Measurements from ENCODE around the gene PELI1.

DNA sequence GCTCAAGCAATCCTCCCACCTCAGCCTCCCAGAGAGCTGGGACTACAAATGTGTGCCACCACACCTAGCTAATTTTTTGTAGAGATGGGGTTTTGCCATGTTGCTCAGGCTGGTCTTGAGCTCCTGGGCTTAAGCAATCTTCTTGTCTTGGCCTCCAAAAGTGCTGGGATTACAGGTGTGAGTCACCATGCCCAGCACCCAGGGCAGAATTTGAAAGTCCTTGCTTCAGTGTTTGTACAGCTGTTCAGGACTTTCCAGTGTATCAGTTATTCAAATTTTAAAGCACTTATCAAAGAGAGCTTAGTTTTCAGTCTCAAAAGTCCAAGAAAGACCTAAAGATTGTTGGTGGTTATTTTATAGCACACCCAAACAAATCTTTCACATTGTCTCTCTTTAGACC lies 81.4 kb downstream of the PELI1 start:
- TF ChIP-seq RAD21 (conservative IDR thresholded peaks at IDR 0.05), result no peak
- TF ChIP-seq EP300 (conservative IDR thresholded peaks at IDR 0.05; ENCODE audit: poor library complexity, severe bottlenecking), result no peak
- TF ChIP-seq, protein P1, sequence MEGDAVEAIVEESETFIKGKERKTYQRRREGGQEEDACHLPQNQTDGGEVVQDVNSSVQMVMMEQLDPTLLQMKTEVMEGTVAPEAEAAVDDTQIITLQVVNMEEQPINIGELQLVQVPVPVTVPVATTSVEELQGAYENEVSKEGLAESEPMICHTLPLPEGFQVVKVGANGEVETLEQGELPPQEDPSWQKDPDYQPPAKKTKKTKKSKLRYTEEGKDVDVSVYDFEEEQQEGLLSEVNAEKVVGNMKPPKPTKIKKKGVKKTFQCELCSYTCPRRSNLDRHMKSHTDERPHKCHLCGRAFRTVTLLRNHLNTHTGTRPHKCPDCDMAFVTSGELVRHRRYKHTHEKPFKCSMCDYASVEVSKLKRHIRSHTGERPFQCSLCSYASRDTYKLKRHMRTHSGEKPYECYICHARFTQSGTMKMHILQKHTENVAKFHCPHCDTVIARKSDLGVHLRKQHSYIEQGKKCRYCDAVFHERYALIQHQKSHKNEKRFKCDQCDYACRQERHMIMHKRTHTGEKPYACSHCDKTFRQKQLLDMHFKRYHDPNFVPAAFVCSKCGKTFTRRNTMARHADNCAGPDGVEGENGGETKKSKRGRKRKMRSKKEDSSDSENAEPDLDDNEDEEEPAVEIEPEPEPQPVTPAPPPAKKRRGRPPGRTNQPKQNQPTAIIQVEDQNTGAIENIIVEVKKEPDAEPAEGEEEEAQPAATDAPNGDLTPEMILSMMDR (IDR thresholded peaks at IDR 0.05; ENCODE audit: poor library complexity, severe bottlenecking), result no peak
- no peak for TF ChIP-seq POLR2AphosphoS5 (IDR thresholded peaks at IDR 0.05)

Data from neural cell (in vitro differentiated cells).